Measurements from ENCODE around the gene MAB21L4. TPM values are rescaled to one million over a fixed set of nuclear protein-coding genes. Genes with fewer than 3 reads are reported as not detected.

MAB21L4 gene
- total RNA-seq, 1 donor from 2014 or later, result 2.1 TPM

GRCh38 chr2:240861547-240861946 lies 34.4 kb downstream of the MAB21L4 start:
- H3K4me3 ChIP-seq (ENCODE audit: low read depth, low read length), result no peak overlapping the region
- no peaks in the 10 kb centered on the region for H3K36me3 ChIP-seq (ENCODE audit: control insufficient read depth, insufficient read depth, low read length)
- no peak for DNase-seq (ENCODE audit: low read depth)
- TF ChIP-seq CTCF (IDR thresholded peaks at IDR 0.05; ENCODE audit: insufficient read depth, low read length, poor library complexity, severe bottlenecking), result no peak
- peaks cover 4% of the 10 kb centered on the region for H3K27me3 ChIP-seq (ENCODE audit: control insufficient read depth, insufficient read depth, low read length)

GRCh38 chr2:240858871-240859270 lies 37.1 kb downstream of the MAB21L4 start:
- no peak for TF ChIP-seq CTCF (IDR thresholded peaks at IDR 0.05; ENCODE audit: insufficient read depth, low read length, poor library complexity, severe bottlenecking)
- Histone ChIP-seq H3K36me3 (ENCODE audit: control insufficient read depth, insufficient read depth, low read length) (no peaks in the 10 kb centered on the region), H3K27me3 (ENCODE audit: control insufficient read depth, insufficient read depth, low read length) (peaks cover 4% of the 10 kb centered on the region), H3K4me3 (ENCODE audit: low read depth, low read length) (no peak overlapping the region)
- DNase-seq (ENCODE audit: low read depth), result no peak

GRCh38 chr2:240858321-240858720 lies 37.6 kb downstream of the MAB21L4 start:
- no peak for DNase-seq (ENCODE audit: low read depth)

GRCh38 chr2:240857039-240858008 lies 38.6 kb downstream of the MAB21L4 start:
- Histone ChIP-seq H3K4me3 (ENCODE audit: low read depth, low read length) (no peak overlapping the region), H3K27me3 (ENCODE audit: control insufficient read depth, insufficient read depth, low read length) (peaks cover under 1% of the 10 kb centered on the region), H3K36me3 (ENCODE audit: control insufficient read depth, insufficient read depth, low read length) (no peaks in the 10 kb centered on the region)
- TF ChIP-seq CTCF (IDR thresholded peaks at IDR 0.05; ENCODE audit: insufficient read depth, low read length, poor library complexity, severe bottlenecking), result no peak
- DNase-seq (ENCODE audit: low read depth), result no peak

More at GRCh38 chr2:240858321-240858720, 37.6 kb downstream of the MAB21L4 start:
- Histone ChIP-seq H3K4me3 (ENCODE audit: low read depth, low read length) (no peak overlapping the region), H3K27me3 (ENCODE audit: control insufficient read depth, insufficient read depth, low read length) (peaks cover 4% of the 10 kb centered on the region), H3K36me3 (ENCODE audit: control insufficient read depth, insufficient read depth, low read length) (no peaks in the 10 kb centered on the region)
- TF ChIP-seq CTCF (IDR thresholded peaks at IDR 0.05; ENCODE audit: insufficient read depth, low read length, poor library complexity, severe bottlenecking), result no peak

- no peaks in the 10 kb centered on the region for H3K36me3 ChIP-seq (ENCODE audit: control insufficient read depth, insufficient read depth, low read length)
- H3K27me3 ChIP-seq (ENCODE audit: control insufficient read depth, insufficient read depth, low read length), result peaks cover 3% of the 10 kb centered on the region
- peak; percentile 15 for TF ChIP-seq CTCF (IDR thresholded peaks at IDR 0.05; ENCODE audit: insufficient read depth, low read length, poor library complexity, severe bottlenecking)
- H3K4me3 ChIP-seq (ENCODE audit: low read depth, low read length), result no peak overlapping the region
- DNase-seq (ENCODE audit: low read depth), result no peak
Measured at GRCh38 chr2:240856151-240856980, 39.6 kb downstream of the MAB21L4 start.
